ENCODE results near the gene ALDH3B1. TPM values are rescaled to one million over a fixed set of nuclear protein-coding genes. Genes with fewer than 3 reads are reported as not detected.
A peak's percentile ranks its signal among the peaks of the same experiment; 100 is the strongest.

Gene ALDH3B1
- total and polyA plus RNA-seq, 2 donors (not counting 1 experiment from before 2014, with no cell fraction given) = 39.0 to 57.6 TPM

GRCh38 chr11:68020575-68020974 is 10.4 kb downstream of the ALDH3B1 start:
- H3K27ac ChIP-seq (ENCODE audit: insufficient read depth, low read length) = no peak overlapping the region
- no peaks in the 10 kb centered on the region for H4K20me1 ChIP-seq (ENCODE audit: control insufficient read depth, extremely low read depth, insufficient read depth, low read length)
- H2AFZ ChIP-seq (ENCODE audit: low read length) = no peak overlapping the region
- peaks cover 7% of the 10 kb centered on the region for H3K4me1 ChIP-seq (ENCODE audit: control insufficient read depth, extremely low read depth, insufficient read depth, low read length)
- no peaks in the 10 kb centered on the region for H3K79me2 ChIP-seq (ENCODE audit: control insufficient read depth, insufficient read depth, low read length)
- H3K9me3 ChIP-seq (ENCODE audit: control insufficient read depth, insufficient read depth, low read depth, low read length) = no peaks in the 10 kb centered on the region
- DNase-seq (ENCODE audit: low read depth in 2 of 2) = peak in 1 of 2 donors; percentile 34
- no peak overlapping the region for H3K4me3 ChIP-seq (replicated peaks in 1 of 4; ENCODE audit: control extremely low read depth in 1 of 4, insufficient read depth in 1 of 4, low read depth in 3 of 4, low read length in 4 of 4)
- TF ChIP-seq EZH2 (IDR thresholded peaks at IDR 0.05; ENCODE audit: low read length, missing control alignments) = no peak
- TF ChIP-seq, protein P1, sequence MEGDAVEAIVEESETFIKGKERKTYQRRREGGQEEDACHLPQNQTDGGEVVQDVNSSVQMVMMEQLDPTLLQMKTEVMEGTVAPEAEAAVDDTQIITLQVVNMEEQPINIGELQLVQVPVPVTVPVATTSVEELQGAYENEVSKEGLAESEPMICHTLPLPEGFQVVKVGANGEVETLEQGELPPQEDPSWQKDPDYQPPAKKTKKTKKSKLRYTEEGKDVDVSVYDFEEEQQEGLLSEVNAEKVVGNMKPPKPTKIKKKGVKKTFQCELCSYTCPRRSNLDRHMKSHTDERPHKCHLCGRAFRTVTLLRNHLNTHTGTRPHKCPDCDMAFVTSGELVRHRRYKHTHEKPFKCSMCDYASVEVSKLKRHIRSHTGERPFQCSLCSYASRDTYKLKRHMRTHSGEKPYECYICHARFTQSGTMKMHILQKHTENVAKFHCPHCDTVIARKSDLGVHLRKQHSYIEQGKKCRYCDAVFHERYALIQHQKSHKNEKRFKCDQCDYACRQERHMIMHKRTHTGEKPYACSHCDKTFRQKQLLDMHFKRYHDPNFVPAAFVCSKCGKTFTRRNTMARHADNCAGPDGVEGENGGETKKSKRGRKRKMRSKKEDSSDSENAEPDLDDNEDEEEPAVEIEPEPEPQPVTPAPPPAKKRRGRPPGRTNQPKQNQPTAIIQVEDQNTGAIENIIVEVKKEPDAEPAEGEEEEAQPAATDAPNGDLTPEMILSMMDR (conservative IDR thresholded peaks at IDR 0.05 in 1 of 2, IDR thresholded peaks at IDR 0.05 in 1 of 2; ENCODE audit: low read depth in 1 of 2, low read length in 2 of 2) = peak; percentile 26 to 54
- H3K27me3 ChIP-seq (ENCODE audit: control insufficient read depth, insufficient read depth, low read length) = no peaks in the 10 kb centered on the region
- peaks cover 8% of the 10 kb centered on the region for H3K36me3 ChIP-seq (ENCODE audit: control insufficient read depth, insufficient read depth, low read length)
- H3K4me2 ChIP-seq (ENCODE audit: extremely low read depth, insufficient read depth, low read length) = no peak overlapping the region
- no peak overlapping the region for H3K9ac ChIP-seq (ENCODE audit: insufficient read depth, low read length)

GRCh38 chr11:68021167-68021787 is 11.2 kb downstream of the ALDH3B1 start:
- H3K27ac ChIP-seq (ENCODE audit: insufficient read depth, low read length) = no peak overlapping the region
- peaks cover 8% of the 10 kb centered on the region for H3K36me3 ChIP-seq (ENCODE audit: control insufficient read depth, insufficient read depth, low read length)
- no peak overlapping the region for H3K4me3 ChIP-seq (replicated peaks in 1 of 4; ENCODE audit: control extremely low read depth in 1 of 4, insufficient read depth in 1 of 4, low read depth in 3 of 4, low read length in 4 of 4)
- no peaks in the 10 kb centered on the region for H3K9me3 ChIP-seq (ENCODE audit: control insufficient read depth, insufficient read depth, low read depth, low read length)
- no peak overlapping the region for H2AFZ ChIP-seq (ENCODE audit: low read length)
- no peak for TF ChIP-seq EZH2 (IDR thresholded peaks at IDR 0.05; ENCODE audit: low read length, missing control alignments)
- TF ChIP-seq, protein P1 (conservative IDR thresholded peaks at IDR 0.05 in 1 of 2, IDR thresholded peaks at IDR 0.05 in 1 of 2; ENCODE audit: low read depth in 1 of 2, low read length in 2 of 2) = peak in 1 of 2 donors; percentile 27
- no peaks in the 10 kb centered on the region for H3K27me3 ChIP-seq (ENCODE audit: control insufficient read depth, insufficient read depth, low read length)
- no peaks in the 10 kb centered on the region for H4K20me1 ChIP-seq (ENCODE audit: control insufficient read depth, extremely low read depth, insufficient read depth, low read length)
- H3K79me2 ChIP-seq (ENCODE audit: control insufficient read depth, insufficient read depth, low read length) = no peaks in the 10 kb centered on the region
- no peak overlapping the region for H3K4me2 ChIP-seq (ENCODE audit: extremely low read depth, insufficient read depth, low read length)
- DNase-seq (ENCODE audit: low read depth in 2 of 2) = no peak
- no peak overlapping the region for H3K9ac ChIP-seq (ENCODE audit: insufficient read depth, low read length)
- peaks cover 7% of the 10 kb centered on the region for H3K4me1 ChIP-seq (ENCODE audit: control insufficient read depth, extremely low read depth, insufficient read depth, low read length)

GRCh38 chr11:68022531-68022930 is 12.4 kb downstream of the ALDH3B1 start:
- peaks cover 9% of the 10 kb centered on the region for H3K36me3 ChIP-seq (ENCODE audit: control insufficient read depth, insufficient read depth, low read length)
- peaks cover under 1% of the 10 kb centered on the region for H3K4me1 ChIP-seq (ENCODE audit: control insufficient read depth, extremely low read depth, insufficient read depth, low read length)
- no peak for DNase-seq (ENCODE audit: low read depth in 2 of 2)
- H3K27me3 ChIP-seq (ENCODE audit: control insufficient read depth, insufficient read depth, low read length) = no peaks in the 10 kb centered on the region
- no peak overlapping the region for H3K4me3 ChIP-seq (replicated peaks in 1 of 4; ENCODE audit: control extremely low read depth in 1 of 4, insufficient read depth in 1 of 4, low read depth in 3 of 4, low read length in 4 of 4)
- H3K9me3 ChIP-seq (ENCODE audit: control insufficient read depth, insufficient read depth, low read depth, low read length) = no peaks in the 10 kb centered on the region
- H4K20me1 ChIP-seq (ENCODE audit: control insufficient read depth, extremely low read depth, insufficient read depth, low read length) = no peaks in the 10 kb centered on the region
- H3K27ac ChIP-seq (ENCODE audit: insufficient read depth, low read length) = no peak overlapping the region
- TF ChIP-seq, protein P1 (conservative IDR thresholded peaks at IDR 0.05 in 1 of 2, IDR thresholded peaks at IDR 0.05 in 1 of 2; ENCODE audit: low read depth in 1 of 2, low read length in 2 of 2) = no peak
- no peak for TF ChIP-seq EZH2 (IDR thresholded peaks at IDR 0.05; ENCODE audit: low read length, missing control alignments)
- no peak overlapping the region for H3K4me2 ChIP-seq (ENCODE audit: extremely low read depth, insufficient read depth, low read length)
- no peak overlapping the region for H2AFZ ChIP-seq (ENCODE audit: low read length)
- H3K9ac ChIP-seq (ENCODE audit: insufficient read depth, low read length) = no peak overlapping the region
- no peaks in the 10 kb centered on the region for H3K79me2 ChIP-seq (ENCODE audit: control insufficient read depth, insufficient read depth, low read length)
